ENCODE measurements around the gene FBXO15.

FBXO15 gene, protein sequence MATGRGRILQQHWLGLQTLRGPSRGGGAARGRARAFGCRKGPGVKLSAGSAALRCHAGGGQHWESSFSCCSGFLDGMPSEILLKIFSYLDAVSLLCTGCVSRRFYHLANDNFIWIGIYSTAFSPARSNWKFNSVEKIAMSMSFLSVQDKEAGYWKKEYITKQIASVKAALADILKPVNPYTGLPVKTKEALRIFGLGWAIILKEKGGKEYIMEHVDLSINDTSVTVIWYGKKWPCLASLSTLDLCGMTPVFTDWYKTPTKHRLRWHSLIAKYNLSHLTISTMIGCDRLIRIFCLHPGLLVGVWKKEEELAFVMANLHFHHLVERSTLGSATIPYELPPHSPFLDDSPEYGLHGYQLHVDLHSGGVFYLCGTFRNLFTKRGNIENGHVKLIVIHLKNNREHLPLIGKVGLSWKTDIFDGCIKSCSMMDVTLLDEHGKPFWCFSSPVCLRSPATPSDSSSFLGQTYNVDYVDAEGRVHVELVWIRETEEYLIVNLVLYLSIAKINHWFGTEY

DNA sequence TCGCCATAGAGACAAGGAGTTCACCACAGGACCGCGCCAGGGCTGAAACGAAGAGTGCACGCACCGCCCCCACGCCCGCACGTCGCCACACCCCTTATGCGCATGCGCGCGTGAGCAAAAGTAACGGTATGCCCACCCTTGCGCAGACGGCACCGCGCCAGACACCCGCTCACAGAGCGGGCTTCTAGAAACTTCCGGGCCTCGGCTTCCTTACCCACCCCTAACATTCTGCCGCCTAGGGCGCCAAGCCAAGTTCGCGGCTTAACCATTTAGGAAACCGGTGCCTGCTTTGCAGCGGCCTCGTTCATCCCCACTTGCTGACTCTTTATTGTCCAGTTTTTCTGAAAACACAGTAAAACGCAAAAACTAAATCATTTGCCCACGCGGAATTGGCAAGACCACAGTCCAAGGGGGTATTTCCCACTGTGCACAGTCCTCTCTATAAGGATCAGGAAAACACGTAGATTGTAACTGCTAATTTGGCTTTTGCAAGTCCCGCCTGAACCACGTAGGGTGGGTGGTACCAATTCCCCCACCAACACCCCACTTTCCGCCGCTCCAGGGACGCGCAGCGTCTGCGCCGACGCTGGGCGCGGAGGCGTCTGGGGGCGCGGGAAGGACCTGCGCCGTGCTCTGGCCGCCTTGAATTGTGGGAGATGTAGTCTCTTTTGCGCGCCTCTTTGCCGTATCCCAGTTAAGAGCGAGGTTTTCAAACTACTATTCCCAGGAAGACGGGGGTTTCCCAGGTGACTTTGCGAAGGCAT, at the start of gene FBXO15, which contains the start of gene TIMM21:
TSS of gene FBXO15 (minus strand) at position 56 of the 764 bp plus-strand sequence. CDS start at position 7, 49 bp downstream.
TSS of gene TIMM21 (plus strand) at position 745 of the 764 bp plus-strand sequence. CDS start 286 bp downstream, outside the sequence.
- peak; percentile 61 to 97 (median 92) for DNase-seq

DNA sequence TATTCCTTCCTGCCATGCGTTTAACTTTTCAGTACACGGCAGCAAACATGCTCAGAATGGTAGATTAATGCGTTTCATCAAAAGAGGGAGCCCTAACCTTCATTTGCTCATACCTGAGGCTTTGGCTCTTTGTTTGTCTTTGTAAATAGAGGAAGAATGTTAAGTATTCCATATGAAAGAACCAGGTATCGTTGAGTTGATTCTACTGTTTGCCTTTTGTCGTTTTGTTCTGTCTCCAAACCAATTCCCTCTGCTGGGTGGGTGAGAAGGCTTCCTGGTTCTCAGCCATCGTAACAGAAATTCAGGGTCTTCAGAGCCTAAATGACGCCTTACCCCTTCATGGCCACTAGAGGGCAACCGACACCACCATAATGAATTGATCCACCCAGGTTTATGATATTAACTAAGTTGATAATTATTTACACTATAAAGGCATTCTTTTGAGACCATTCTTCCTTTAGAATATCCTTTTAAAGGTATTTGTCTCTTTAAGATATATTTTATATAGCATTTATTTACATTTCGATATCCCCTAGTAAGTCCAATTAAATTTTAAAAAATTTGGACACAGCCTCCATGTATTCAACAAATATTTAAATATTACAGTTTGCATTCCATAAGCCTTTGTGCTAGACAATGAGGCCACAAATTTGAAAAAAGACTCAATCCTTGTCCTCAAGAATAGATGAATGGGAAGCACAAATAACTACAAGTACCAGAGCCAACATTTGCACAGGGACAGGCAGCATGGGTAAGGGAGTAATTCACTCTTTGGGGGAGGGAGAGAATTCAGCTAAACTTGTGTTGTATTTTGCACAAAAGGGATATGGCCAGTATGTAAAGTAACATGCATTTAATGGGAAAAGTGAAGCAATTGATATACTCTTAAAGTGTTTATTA, 48.8 kb upstream of the FBXO15 start:
- peak in 21 of 56 donors; percentile 2 to 72 (median 20) for DNase-seq

GRCh38 chr18:74194691-74195090, 47.1 kb upstream of the FBXO15 start:
- DNase-seq = no peak

DNA sequence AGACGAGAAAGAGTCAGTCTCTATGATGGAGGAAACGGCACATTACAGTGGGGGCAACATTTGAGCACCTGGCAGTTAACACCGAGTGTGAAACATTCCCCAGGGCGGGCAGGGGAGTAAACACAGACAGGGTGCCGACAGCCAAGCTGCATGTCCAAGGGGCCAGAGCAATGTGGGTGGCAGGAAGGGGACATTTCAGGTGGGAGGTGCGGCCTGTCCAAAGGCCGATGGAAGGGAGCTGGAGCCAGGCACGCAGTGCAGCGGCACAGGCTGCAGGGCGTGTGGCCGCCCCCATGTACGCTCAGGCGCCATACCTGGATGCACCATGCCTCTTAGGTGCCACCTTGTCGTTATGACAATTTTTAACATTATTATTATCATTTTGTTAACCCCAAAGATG, 43.9 kb upstream of the FBXO15 start:
- no peak for DNase-seq

- no peak for DNase-seq
Measured at GRCh38 chr18:74190086-74190485, 42.5 kb upstream of the FBXO15 start.

GRCh38 chr18:74186661-74187060, 39.0 kb upstream of the FBXO15 start:
- no peak for DNase-seq

DNA sequence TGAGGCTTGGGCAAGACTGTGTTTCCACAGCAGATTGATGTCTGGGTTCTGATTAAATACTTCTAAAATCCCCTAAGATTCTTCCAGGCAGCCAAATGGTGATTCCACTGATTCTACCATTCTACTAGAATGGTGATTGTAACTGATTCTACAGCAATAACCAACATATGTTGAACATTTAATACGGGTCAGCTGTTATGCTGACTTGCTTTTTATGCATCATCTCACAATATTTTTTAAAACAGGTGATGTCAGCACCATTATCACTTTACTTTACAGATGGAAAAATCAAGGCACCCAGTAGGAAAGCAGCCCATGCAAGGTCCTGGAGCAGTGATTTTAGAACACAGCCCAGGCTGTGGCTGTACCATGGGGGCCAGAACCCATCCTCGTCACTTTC, 38.2 kb upstream of the FBXO15 start:
- DNase-seq = no peak

GRCh38 chr18:74184875-74185274, 37.2 kb upstream of the FBXO15 start:
- no peak for DNase-seq

DNA sequence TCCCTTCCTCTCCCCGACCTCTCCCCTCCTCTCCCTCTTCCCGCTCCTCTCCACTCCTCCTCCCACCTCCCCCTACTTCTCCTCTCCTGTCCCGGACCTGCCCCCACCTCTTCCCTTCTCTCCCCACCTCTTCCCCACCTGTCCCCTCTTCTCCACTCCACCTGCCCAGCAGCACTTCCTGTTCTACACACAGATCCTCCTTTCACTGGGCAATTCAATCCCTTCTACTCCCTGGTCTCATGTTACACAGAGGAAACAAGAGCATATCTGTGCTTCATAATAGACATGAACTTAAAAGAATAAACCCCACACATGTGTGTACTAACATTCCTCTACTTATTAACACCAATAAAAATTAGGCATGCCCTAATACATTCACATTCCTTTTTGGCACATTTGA, 35.5 kb upstream of the FBXO15 start:
- DNase-seq = no peak

GRCh38 chr18:74182335-74182734, 34.7 kb upstream of the FBXO15 start:
- no peak for DNase-seq

GRCh38 chr18:74179623-74180199, 32.1 kb upstream of the FBXO15 start:
- no peak for DNase-seq

DNA sequence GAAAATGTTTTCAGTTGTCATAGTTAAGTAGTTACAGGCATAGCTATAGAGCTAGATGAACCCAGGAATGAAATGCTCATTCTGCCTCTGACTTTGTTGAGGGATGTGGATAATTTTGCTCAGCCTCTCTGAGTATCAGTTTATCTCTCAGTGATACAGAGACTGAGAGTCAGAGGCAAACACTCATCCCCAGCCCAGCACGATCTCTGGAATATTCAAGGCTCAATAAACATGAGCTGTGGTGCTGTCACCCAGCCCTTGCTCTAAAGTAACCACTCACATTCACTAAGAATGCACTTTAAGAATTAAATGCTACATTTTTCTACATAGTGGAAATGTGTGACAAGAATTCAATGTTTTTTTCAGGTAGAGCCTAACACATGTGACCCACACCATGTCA, 31.2 kb upstream of the FBXO15 start:
- no peak for DNase-seq

- no peak for DNase-seq
Measured at GRCh38 chr18:74175658-74176057, 28.0 kb upstream of the FBXO15 start.

- no peak for DNase-seq
Measured at GRCh38 chr18:74173434-74173750, 25.8 kb upstream of the FBXO15 start.

GRCh38 chr18:74172697-74173433, 25.2 kb upstream of the FBXO15 start:
- no peak for DNase-seq

DNA sequence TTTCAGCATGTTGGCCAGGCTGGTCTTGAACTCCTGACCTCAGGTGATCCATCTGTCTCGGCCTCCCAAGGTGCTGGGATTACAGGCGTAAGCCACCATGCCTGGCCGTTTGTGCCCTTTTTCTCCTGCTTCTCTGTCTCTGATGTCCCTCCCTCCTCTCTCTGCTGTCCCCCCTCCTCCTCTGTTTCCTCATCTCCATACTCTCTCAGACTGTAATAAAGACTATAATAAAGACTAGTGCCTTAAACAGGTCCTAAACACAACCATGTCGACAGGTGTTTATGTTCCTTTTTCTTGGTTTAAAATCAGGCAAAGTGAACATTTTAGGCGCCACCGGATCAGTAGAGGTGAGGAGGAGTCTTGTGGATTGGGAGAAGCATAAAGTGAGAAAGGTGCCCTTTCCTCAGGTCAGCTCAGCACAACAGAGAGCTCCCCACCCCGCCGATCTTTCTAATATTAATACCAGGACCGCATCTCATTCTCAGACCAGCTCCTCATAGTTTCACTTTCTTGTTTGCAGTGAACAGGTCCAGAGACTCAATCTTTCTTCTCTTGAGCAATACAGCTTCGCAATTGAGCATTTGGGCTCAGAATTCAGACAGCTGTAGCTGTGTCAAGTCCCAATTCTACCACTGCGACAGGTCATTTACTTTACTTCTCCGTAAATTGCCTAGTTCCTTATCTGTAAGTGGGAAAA, 24.4 kb upstream of the FBXO15 start:
- no peak for DNase-seq

DNA sequence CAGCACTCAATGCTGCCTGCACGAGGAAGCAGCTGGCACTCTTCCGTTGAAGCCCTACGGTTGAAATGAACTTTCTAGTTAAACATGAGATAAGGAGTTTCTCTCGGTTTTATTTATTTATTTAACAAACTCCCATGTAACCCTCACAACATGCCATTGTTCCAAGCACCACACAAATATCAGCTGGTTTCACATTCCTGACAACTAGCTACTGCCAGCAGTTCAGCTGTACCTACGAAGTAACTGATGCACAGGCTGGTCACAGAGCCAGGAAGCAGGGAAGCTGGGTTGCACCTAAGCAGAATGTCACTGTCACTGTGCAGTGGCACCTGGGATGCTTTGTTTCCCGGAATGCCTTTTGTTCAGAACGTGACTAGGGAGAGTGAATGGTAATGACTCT, 18.8 kb upstream of the FBXO15 start:
- no peak for DNase-seq

- no peak for DNase-seq
Measured at GRCh38 chr18:74163019-74163660, 15.5 kb upstream of the FBXO15 start.

GRCh38 chr18:74155276-74155675, 7.6 kb upstream of the FBXO15 start:
- DNase-seq = no peak

Measured in amygdala (tissue), 56 donors.